ENCODE results near the gene TLR8.
"Not testable (repeated sequence)": the region's sequence is repeated elsewhere in the genome, so short reads cannot be mapped to it uniquely, and the experiment has no call there.

Gene TLR8

DNA sequence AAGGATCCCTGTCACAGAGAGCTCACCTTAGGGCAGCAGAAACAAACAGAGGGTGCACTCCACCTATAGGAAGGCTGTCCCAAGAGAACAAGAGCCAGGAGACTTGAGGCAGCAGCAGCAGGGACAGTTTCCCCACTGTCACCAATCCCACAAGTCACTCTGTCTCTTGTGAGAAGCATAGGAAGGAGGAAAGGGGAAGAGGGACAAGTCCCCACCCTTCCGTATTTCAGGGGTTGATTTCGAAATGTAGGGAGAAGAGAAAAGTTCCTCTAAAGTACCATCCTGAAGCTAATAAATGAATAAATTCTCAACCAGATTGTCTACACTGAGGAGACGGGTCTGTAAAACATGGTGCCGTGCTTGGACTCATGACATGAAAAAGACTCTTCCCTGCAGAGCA lies 9.5 kb upstream of the TLR8 start:
- no peak for DNase-seq (ENCODE audit: low spot score)
- FAIRE-seq, result no peak

- FAIRE-seq, result no peak
- no peak for DNase-seq (ENCODE audit: low spot score)
Observed at GRCh38 chrX:12898073-12898472, 8.3 kb upstream of the TLR8 start.

DNA sequence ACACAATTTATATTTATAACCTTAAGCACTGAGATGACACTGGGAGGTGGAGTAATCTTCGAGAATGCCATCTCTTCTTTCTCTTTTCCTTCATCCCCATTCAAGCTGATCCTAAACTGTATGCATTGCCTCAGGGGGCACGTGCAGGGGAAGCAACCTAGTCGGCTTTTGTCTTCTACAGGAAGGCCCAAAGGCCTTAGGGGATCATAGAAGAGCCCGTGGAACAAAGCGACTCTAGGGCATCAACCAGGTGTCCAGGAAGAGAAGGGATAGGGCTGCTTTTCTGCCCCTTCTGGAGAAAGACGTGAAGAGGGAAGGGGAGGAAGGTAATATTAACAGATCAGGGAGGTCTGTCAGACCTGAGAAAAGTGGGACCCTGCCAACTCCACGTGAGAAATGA lies 6.9 kb upstream of the TLR8 start:
- no peak for FAIRE-seq

DNA sequence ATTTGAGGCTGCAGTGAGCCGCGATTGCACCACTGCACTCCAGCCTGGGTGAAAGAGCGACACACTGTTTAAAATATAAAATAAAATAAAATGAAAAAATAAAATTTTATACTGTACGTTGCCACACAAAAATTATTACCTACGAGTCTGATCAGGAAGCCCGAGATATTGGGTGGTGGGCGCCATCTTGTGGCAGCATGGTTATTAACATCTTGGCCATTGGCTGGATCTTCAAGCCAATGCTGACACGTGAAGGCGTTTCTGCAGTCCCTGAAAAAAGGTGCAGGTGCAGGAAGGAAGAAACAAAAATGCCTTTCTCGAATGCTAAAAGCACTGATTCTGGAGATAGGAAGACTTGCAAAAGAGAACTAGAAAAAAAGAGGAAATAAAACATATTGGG lies 4.9 kb upstream of the TLR8 start:
- peak; percentile 5 for DNase-seq (ENCODE audit: low spot score)
- peak; percentile 72 for FAIRE-seq

More for the DNA sequence above, 6.9 kb upstream of the TLR8 start:
- no peak for DNase-seq (ENCODE audit: low spot score)

DNA sequence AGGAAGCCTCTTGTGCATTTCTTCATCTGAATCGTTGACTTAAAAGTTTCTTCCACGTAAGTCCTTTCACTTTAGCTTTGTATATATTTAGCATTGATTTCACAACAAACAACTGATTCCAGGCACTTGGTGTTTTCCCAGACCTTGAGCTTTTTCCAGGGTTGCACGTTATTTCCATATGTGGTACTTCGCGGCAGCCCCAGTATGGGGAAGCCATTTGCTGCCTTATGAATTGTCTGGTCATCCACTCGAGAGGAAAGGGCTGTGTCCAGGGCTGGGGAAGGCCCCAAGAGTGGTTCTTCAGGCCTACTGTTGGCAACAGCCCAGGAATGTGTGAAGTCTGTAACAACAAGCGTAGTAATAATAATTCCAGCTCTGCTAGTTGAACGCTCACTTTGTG lies 2.8 kb upstream of the TLR8 start:
- FAIRE-seq (no peak), DNase-seq (ENCODE audit: low spot score) (no peak)

DNA sequence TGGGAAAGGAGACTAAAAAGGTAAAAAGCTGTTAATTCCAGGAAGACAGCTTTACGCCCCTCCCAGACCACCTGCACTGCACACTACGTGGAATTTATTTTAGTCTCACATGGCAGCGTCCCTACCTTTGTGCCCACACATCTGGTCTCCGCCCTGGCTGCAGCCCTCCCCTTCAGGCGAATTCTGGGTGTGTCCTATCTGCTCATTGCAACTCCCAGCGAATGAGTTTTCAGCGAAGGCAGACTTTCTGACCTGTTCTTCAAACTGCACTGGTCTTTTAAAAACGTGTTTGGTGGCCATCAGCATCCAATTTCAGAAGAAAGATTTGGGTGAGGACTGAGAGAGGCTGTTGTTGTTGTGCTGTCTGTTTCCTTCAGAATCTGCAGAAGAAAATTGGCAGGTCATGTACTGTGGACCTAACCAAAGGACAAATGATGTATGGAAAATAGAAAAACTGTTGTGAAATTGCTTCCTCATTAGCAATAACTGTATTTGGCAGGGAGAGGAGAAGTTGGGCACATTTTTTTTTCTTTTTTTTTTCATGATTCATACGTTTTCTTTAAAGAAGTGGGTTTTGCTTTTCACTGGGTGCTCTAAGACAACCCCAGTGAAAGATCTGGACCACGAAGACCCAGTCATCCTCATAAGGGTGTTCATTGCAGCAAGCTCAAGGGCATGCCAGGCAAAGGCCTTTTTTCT lies 4.2 kb downstream of the TLR8 start:
- FAIRE-seq (no peak), DNase-seq (ENCODE audit: low spot score) (no peak)

GRCh38 chrX:12911122-12911470 lies 4.7 kb downstream of the TLR8 start:
- no peak for FAIRE-seq
- no peak for DNase-seq (ENCODE audit: low spot score)

DNA sequence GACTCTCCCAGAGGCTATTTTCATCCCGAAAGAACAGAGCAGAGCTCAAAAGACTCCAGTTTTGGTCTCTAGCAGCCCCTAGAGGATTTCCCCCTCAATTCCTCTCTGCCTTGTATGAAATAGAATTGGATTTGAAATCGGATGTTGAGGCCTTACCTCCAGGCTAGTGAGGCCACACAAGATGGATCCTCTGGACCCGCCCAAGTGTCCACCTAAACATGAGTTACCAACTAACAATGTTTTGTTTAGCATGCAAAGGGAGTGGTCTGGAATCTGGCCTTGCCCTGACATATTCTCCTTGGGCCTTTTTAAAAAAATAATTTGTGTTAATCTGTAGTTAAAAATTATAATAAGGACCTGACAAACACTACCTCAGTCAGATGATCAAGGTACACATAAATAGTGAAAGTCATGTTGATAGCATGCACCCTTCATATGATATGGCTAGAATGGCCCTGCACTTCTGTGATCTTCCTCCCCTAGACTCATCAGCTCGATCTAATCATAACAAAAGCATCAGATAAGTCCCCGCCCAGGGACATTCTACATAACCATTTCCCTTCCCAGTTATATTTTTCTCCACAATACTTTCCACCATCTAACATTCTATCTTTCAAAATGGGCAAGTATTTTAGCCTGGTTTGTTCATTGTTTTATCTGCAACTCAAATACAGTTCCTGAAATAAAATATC lies 6.5 kb downstream of the TLR8 start:
- no peak for FAIRE-seq

DNA sequence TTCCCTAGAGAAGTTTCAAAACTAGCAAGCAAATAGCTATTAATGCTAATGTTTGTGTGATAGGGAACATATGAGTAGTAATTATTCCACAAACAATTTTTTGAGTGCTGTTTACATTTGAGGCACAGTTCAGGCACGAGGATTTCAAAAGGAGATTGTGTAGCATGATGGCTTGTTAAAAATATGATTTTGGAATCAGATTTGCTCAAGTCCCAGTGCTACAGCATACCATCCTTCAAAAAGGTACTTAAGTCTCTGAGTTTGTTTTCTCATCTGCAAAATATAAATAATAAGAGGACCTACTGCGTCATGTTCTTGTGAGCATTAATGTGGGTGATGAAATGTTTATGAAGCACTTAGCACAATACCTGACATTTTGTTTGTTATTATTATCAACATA lies 11.3 kb downstream of the TLR8 start:
- DNase-seq (ENCODE audit: low spot score) (no peak), FAIRE-seq (no peak)

More for the DNA sequence above, 6.5 kb downstream of the TLR8 start:
- no peak for DNase-seq (ENCODE audit: low spot score)

- no peak for FAIRE-seq
- DNase-seq (ENCODE audit: low spot score), result no peak
Observed at GRCh38 chrX:12919051-12919450, 12.6 kb downstream of the TLR8 start.

- FAIRE-seq, result no peak
Observed at GRCh38 chrX:12919620-12920019, 13.2 kb downstream of the TLR8 start.

GRCh38 chrX:12920990-12921389 lies 14.6 kb downstream of the TLR8 start:
- DNase-seq (ENCODE audit: low spot score) (no peak), FAIRE-seq (no peak)

More at GRCh38 chrX:12919620-12920019, 13.2 kb downstream of the TLR8 start:
- DNase-seq (ENCODE audit: low spot score), result no peak

DNA sequence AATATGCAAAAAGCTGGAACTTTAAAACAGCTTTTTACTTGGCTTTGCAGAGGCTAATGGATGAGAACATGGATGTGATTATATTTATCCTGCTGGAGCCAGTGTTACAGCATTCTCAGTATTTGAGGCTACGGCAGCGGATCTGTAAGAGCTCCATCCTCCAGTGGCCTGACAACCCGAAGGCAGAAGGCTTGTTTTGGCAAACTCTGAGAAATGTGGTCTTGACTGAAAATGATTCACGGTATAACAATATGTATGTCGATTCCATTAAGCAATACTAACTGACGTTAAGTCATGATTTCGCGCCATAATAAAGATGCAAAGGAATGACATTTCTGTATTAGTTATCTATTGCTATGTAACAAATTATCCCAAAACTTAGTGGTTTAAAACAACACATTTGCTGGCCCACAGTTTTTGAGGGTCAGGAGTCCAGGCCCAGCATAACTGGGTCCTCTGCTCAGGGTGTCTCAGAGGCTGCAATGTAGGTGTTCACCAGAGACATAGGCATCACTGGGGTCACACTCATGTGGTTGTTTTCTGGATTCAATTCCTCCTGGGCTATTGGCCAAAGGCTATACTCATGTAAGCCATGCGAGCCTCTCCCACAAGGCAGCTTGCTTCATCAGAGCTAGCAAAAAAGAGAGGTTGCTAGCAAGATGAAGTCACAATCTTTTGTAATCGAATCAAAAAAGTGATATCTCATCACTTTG lies 15.6 kb downstream of the TLR8 start:
- no peak for FAIRE-seq
- no peak for DNase-seq (ENCODE audit: low spot score)

GRCh38 chrX:12922599-12922919 lies 16.1 kb downstream of the TLR8 start:
- DNase-seq (ENCODE audit: low spot score), result no peak
- no peak for FAIRE-seq

GRCh38 chrX:12929701-12930100 lies 23.3 kb downstream of the TLR8 start:
- FAIRE-seq (no peak), DNase-seq (ENCODE audit: low spot score) (peak; percentile 28)

GRCh38 chrX:12930150-12930549 lies 23.7 kb downstream of the TLR8 start:
- DNase-seq (ENCODE audit: low spot score) (no peak), FAIRE-seq (no peak)

- FAIRE-seq (no peak), DNase-seq (ENCODE audit: low spot score) (no peak)
Observed at GRCh38 chrX:12932244-12932643, 25.8 kb downstream of the TLR8 start.

GRCh38 chrX:12934850-12935249 lies 28.4 kb downstream of the TLR8 start:
- no peak for DNase-seq (ENCODE audit: low spot score)

GRCh38 chrX:12936947-12937346 lies 30.5 kb downstream of the TLR8 start:
- FAIRE-seq, result no peak
- no peak for DNase-seq (ENCODE audit: low spot score)

More at GRCh38 chrX:12934850-12935249, 28.4 kb downstream of the TLR8 start:
- no peak for FAIRE-seq

DNA sequence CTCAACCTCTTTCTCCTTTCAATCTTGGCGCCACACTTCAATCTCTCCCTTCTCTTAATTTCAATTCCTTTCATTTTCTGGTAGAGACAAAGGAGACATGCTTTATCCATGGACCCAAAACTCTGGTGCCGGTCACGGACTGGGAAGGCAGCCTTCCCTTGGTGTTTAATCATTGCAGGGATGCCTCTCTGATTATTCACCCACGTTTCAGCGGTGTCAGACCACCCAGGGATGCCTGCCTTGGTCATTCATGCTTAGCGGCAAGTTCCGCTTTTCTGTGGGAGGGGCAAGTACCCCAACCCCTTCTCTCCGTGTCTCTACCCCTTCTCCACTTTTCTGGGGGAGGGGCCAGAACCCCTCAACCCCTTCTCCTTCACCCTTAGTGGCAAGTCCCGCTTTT lies 34.1 kb downstream of the TLR8 start:
- not testable (repeated sequence) for DNase-seq (ENCODE audit: low spot score); FAIRE-seq

DNA sequence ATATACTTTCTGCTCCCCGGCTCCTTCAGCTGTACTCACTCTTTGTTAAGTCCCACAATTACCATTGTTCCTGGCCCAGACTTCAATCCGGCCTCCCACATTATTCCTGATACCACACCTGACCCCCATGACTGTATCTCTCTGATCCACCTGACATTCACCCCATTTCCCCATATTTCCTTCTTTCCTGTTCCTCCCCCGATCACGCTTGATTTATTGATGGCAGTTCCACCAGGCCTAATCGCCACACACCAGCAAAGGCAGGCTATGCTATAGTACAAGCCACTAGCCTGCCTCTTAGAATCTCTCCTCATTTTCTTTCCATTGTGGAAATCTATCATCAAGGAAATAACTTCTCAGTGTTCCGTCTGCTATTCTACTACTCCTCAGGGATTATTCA lies 37.2 kb downstream of the TLR8 start:
- DNase-seq (ENCODE audit: low spot score); FAIRE-seq: not testable (repeated sequence)

DNA sequence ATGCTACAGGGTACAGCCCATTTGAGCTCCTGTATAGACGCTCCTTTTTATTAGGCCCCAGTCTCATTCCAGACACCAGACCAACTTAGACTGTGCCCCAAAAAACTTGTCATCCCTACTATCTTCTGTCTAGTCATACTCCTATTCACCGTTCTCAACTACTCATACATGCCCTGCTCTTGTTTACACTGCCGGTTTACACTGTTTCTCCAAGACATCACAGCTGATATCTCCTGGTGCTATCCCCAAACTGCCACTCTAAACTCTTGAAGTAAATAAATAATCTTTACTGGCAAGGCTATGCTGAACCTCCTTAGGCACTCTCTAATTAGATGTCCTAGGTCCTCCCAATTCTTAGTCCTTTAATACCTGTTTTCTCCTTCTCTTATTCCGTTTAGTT lies 38.0 kb downstream of the TLR8 start:
- not testable (repeated sequence) for FAIRE-seq; DNase-seq (ENCODE audit: low spot score)

- no peak for DNase-seq (ENCODE audit: low spot score)
- no peak for FAIRE-seq
Observed at GRCh38 chrX:12945494-12945893, 39.1 kb downstream of the TLR8 start.
